GM12892 (cell line): Measurements from ENCODE around the gene GGTLC1.

ENCODE experiments used
- POLR2A ChIP-seq: IDR thresholded peaks from 2 replicates; pipeline ENCODE4 v1.6.1; 2011; ENCODE audit warnings: low read depth, low read length, control low read depth
- POLR2AphosphoS5 ChIP-seq: IDR thresholded peaks from 2 replicates; pipeline ENCODE4 v1.6.1; 2011; ENCODE audit warnings: low read depth, low read length, control low read depth
- TAF1 ChIP-seq: IDR thresholded peaks from 2 replicates; pipeline ENCODE4 v1.6.1; 2011; ENCODE audit warnings: low read depth, mild to moderate bottlenecking, control low read depth, low read length, borderline replicate concordance

DNA sequence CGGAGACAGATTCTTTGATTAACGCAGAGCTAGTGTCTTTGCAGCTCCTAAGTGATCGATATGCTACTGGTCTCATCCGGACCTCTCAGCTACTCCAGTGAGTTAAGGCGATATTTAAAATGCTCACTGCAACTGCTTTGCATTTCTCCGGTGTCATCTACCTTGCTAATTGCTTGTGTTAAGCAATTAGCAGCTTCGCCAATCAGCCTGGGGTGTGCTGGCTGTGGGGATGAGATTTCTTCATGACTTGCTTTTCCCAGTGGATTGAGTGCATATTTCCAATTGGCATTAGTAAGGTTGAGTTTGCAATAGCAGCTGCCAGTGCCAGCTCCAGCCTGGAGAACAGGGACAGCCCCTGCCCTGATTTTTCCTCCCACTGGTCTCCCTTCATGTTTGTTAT, 18.0 kb upstream of the GGTLC1 start:
- TF ChIP-seq POLR2A (no peak), POLR2AphosphoS5 (no peak), TAF1 (no peak)
